PC-3 (cell line): Measurements from ENCODE around the gene FUT7. TPM values are rescaled to one million over a fixed set of nuclear protein-coding genes. Genes with fewer than 3 reads are reported as not detected.

Experiments
- ATAC-seq: fragments of 200-7000 bp; cut with Tn5 transposase; 2 replicates; pipeline ENCODE4 v1.9.1; 2020; ENCODE audit warnings: mild to moderate bottlenecking, moderate library complexity
- BruUV-seq: library from RNA; stranded (reverse); fragments of 400-500 nt; replicated peaks from 2 replicates; lab custom pipeline; 2021; lab: Mats Ljungman, UMichigan
- CTCF ChIA-PET: fragments of 300-600 bp; sonication (Branson Sonifier 250); formaldehyde crosslinking; loops from one replicate; lab custom pipeline; 2022; ENCODE audit warnings: antibody characterized with exemption; lab: Charles Lee
- POLR2A ChIA-PET: fragments of 300-600 bp; sonication (Branson Sonifier 250); formaldehyde crosslinking; loops from one replicate; lab custom pipeline; 2022; ENCODE audit warnings: antibody characterized with exemption; ENCODE audit not compliant: unreplicated experiment; lab: Charles Lee
- DNase-seq: peaks from one replicate; pipeline ENCODE4 v3.0.0-alpha.2; 2015
- H2AFZ ChIP-seq: fragments of 300-600 bp; sonication (generic); 2 replicates; pipeline ENCODE4 v1.6.0; 2016; ENCODE audit warnings: antibody characterized with exemption, low read length
- H3F3A ChIP-seq: fragments of 300-600 bp; sonication (generic); one replicate; pipeline ENCODE4 v1.6.0; 2017; ENCODE audit warnings: antibody characterized with exemption, low read length, control low read depth, mild to moderate bottlenecking; ENCODE audit not compliant: unreplicated experiment
- H3K27ac ChIP-seq: fragments of 300-600 bp; sonication (generic); 2 replicates; pipeline ENCODE4 v1.5.1; 2016; ENCODE audit warnings: mild to moderate bottlenecking, low read length
- H3K27me3 ChIP-seq: fragments of 300-600 bp; sonication (generic); 2 replicates; pipeline ENCODE4 v1.6.1; 2016; ENCODE audit warnings: low read length, mixed read lengths
- H3K36me3 ChIP-seq: fragments of 300-600 bp; sonication (generic); 2 replicates; pipeline ENCODE4 v1.6.1; 2016; ENCODE audit warnings: low read depth, mixed run types, low read length, mixed read lengths
- H3K4me1 ChIP-seq: fragments of 300-600 bp; sonication (generic); 2 replicates; pipeline ENCODE4 v1.5.1; 2016; ENCODE audit warnings: low read length; ENCODE audit not compliant: insufficient read depth
- H3K4me2 ChIP-seq: fragments of 300-600 bp; sonication (generic); 2 replicates; pipeline ENCODE4 v1.6.0; 2016; ENCODE audit warnings: low read length
- H3K4me3 ChIP-seq: fragments of 300-600 bp; sonication (generic); 2 replicates; pipeline ENCODE4 v1.5.1; 2016; ENCODE audit warnings: mild to moderate bottlenecking, low read length, mixed read lengths
- H3K79me2 ChIP-seq: fragments of 300-600 bp; sonication (generic); 2 replicates; pipeline ENCODE4 v1.6.1; 2017; ENCODE audit warnings: low read length, mixed read lengths
- H3K9ac ChIP-seq: fragments of 300-600 bp; sonication (generic); 2 replicates; pipeline ENCODE4 v1.6.0; 2016; ENCODE audit warnings: mild to moderate bottlenecking, low read length
- H3K9me2 ChIP-seq: fragments of 300-600 bp; sonication (generic); replicated peaks from 2 replicates; pipeline ENCODE4 v1.6.1; 2016; ENCODE audit warnings: mixed run types, low read length, mixed read lengths
- H3K9me3 ChIP-seq: fragments of 300-600 bp; sonication (generic); 2 replicates; pipeline ENCODE4 v1.6.1; 2016; ENCODE audit warnings: low read length, mixed read lengths
- H4K20me1 ChIP-seq: fragments of 300-600 bp; sonication (generic); 2 replicates; pipeline ENCODE4 v1.6.1; 2016; ENCODE audit warnings: low read length, mixed read lengths
- CTCF ChIP-seq: fragments of 300-600 bp; sonication (generic); conservative IDR thresholded peaks from 2 replicates; pipeline ENCODE4 v1.5.1; 2017; ENCODE audit warnings: antibody characterized with exemption, low read depth, mild to moderate bottlenecking, low read length
- EZH2 ChIP-seq: fragments of 300-600 bp; sonication (generic); IDR thresholded peaks from one replicate; pipeline ENCODE4 v1.6.1; 2017; ENCODE audit warnings: antibody characterized with exemption, mild to moderate bottlenecking, low read length; ENCODE audit not compliant: unreplicated experiment
- EZH2phosphoT487 ChIP-seq: fragments of 300-600 bp; sonication (generic); IDR thresholded peaks from 2 replicates; pipeline ENCODE4 v1.6.1; 2018; ENCODE audit warnings: mild to moderate bottlenecking, antibody characterized with exemption, low read length, borderline replicate concordance
- intact Hi-C: fragments of 100-400 bp; cut with micrococcal nuclease; formaldehyde crosslinking; loops from 2 replicates; pipeline ENCODE4 v1.9.0; 2023
- total RNA-seq: library from RNA; depleted of rRNA; stranded (reverse); fragments of >200 nt; gene quantifications from 2 replicates; pipeline ENCODE4 v1.2.3, GENCODE V29; 2014

The FUT7 gene
- total RNA-seq, 1 experiment from 2014 or later = not detected

GRCh38 chr9:137021568-137021978 is 10.3 kb downstream of the FUT7 start:
- DNase-seq (no peak), ATAC-seq (no peak)
- no peaks in the 10 kb centered on the region for H3F3A ChIP-seq
- H3K27me3 ChIP-seq = no peaks in the 10 kb centered on the region
- BruUV-seq = no TSS peak
- no peak overlapping the region for H3K9ac ChIP-seq
- 0 out of 2 replicates have a peak, but pooled peaks cover 5% of the 10 kb centered on the region for H3K79me2 ChIP-seq
- no peaks in the 10 kb centered on the region for H4K20me1 ChIP-seq
- H3K9me2 ChIP-seq = no peaks in the 10 kb centered on the region
- H3K36me3 ChIP-seq = no peaks in the 10 kb centered on the region
- no peak overlapping the region for H3K4me3 ChIP-seq
- no peaks in the 10 kb centered on the region for H3K9me3 ChIP-seq
- H3K27ac ChIP-seq = no peak overlapping the region
- H3K4me1 ChIP-seq = 0 out of 2 replicates have a peak, but pooled peaks cover 4% of the 10 kb centered on the region
- CTCF ChIA-PET = interaction anchor here (1.0 kb wide), 1 partner anchor 14 kb away, joined by 3 read pairs; no protein-coding TSS in a partner anchor
- TF ChIP-seq EZH2 (no peak), EZH2phosphoT487 (no peak), CTCF (no peak)
- H2AFZ ChIP-seq = no peak overlapping the region
- no peak overlapping the region for H3K4me2 ChIP-seq
- POLR2A ChIA-PET = no interaction called here
- intact Hi-C loops = no loop called here

- no peaks in the 10 kb centered on the region for H3K36me3 ChIP-seq
- TF ChIP-seq EZH2phosphoT487 = no peak
- TF ChIP-seq CTCF = no peak
- TF ChIP-seq EZH2 = no peak
- no peaks in the 10 kb centered on the region for H3K9me3 ChIP-seq
- intact Hi-C loops = no loop called here
- no peak overlapping the region for H3K9ac ChIP-seq
- H3K4me3 ChIP-seq = no peak overlapping the region
- BruUV-seq = no TSS peak
- H3K27me3 ChIP-seq = no peaks in the 10 kb centered on the region
- CTCF ChIA-PET = no interaction called here
- no peak for ATAC-seq
- H4K20me1 ChIP-seq = no peaks in the 10 kb centered on the region
- no peak overlapping the region for H3K27ac ChIP-seq
- no peak overlapping the region for H2AFZ ChIP-seq
- no peak for DNase-seq
- H3K9me2 ChIP-seq = no peaks in the 10 kb centered on the region
- H3F3A ChIP-seq = no peaks in the 10 kb centered on the region
- no peak overlapping the region for H3K4me2 ChIP-seq
- 0 out of 2 replicates have a peak, but pooled peaks cover 4% of the 10 kb centered on the region for H3K4me1 ChIP-seq
- no peaks in the 10 kb centered on the region for H3K79me2 ChIP-seq
- POLR2A ChIA-PET = no interaction called here
Observed at GRCh38 chr9:137020771-137021567, 10.9 kb downstream of the FUT7 start.
